GM18520 (cell line): Measurements from ENCODE around the gene PRKRIP1.
"Not testable (repeated sequence)": the region's sequence is repeated elsewhere in the genome, so short reads cannot be mapped to it uniquely, and the experiment has no call there.

Experiments
- ATAC-seq: cut with Tn5 transposase; IDR thresholded peaks from one replicate; pipeline ENCODE4 v1.9.1; 2021; ENCODE audit not compliant: unreplicated experiment

The PRKRIP1 gene

DNA sequence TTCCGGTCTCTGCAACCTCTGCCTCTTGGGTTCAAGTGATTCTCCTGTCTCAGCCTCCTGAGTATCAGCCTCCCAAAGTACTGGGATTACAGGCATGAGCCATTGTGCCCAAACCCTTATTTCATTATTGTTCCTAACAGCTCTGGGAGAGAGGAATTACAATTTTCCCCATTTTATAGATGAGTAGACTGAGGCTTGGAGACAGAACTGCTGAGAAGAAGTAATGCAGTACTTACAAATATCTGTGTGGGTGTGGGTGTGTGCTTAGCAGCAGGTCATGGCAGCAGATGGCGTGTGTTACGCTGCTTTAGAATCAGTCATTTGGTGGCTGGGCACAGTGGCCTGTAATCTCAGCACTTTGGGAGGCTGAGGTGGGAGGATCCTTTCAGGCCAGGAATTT is 7.4 kb downstream of the PRKRIP1 start:
- no peak for ATAC-seq

DNA sequence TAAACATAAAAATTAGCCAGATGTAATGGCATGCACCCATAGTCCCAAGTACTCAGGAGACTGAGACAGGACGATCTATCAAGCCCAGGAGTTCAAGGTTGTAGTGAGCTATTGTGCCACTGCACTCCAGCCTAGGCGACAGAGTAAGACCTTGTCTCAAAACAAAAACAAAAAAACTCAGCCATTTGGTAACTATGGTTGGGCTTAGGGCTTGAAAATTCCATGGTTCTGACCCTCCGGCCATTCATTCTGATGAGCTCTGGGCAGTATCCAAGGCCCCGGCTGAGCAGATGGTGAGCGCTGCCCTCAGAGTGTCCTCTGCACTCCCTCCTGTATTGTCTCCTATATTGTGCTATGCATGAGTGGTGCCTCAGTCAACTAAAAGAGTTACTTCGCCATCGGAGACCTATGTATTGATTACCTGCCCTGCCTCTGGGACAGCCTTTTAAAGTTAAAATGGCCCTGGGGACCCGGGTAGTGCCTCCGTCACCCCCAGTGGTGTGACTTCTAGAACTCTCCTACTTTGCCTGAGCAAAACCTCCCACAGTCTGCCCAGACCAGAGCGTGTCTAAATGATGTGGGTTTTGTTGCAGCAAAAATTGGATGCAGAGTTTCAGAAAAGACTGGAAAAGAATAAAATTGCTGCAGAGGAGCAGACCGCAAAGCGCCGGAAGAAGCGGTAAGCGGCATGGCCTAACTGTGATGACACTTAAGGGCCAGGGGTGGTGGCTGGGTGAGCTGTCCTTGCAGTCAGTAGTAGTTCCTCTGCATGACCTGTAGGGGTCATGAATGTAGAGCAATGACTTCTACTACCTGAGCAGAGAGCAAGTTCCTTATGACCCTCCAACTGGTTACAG is 8.1 kb downstream of the PRKRIP1 start:
- peak; percentile 83 for ATAC-seq

DNA sequence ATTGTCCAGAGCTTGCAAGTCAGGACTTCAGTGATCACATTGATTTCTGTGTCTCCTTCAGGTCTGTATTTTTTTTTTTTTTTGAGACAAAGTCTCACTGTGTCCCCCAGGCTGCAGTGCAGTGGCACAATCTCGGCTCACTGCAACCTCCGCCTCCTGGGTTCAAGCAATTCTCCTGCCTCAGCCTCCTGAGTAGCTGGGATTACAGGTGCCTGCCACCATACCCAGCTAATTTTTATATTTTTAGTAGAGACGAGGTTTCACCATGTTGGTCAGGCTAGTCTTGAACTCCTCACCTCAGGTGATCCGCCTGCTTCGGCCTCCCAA is 8.7 kb downstream of the PRKRIP1 start:
- ATAC-seq: not testable (repeated sequence)

DNA sequence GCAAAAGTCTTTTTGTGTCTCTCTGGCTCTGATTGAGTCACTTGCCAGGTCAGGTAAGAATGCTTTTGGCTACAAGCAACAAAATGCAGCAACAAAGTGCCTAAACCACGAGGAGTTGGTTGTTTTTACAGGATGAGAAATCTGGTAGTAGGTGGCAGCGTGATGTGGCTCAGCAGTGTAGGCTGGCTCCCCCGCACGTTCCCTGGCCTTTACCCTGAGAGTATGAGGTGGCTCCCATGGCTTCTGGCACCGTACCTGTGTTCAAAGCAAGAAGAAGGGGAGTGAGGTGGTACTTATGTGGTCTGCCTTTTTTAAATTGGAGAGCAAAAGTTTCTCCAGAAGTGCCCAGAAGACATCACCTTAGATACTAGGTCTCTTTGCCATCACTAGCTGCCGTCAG is 11.7 kb downstream of the PRKRIP1 start:
- ATAC-seq: no peak

DNA sequence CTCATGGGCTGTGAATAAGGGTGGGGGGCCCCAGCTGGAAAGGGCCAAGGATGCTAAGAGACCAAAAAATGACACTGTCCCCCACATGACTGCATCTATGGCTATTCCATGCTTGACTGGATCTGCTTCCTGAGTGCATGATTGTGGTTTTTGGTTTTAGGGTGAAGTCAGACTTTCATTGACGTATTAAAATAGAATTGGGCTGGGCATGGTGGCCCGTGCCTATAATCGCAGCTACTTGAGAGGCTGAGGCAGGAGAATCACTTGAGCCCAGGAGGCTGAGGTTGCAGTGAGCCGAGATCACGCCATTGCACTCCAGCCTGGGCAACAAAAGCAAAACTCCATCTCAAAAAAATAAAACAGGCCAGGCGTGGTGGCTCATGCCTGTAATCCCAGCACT is 12.4 kb downstream of the PRKRIP1 start:
- ATAC-seq: not testable (repeated sequence)

DNA sequence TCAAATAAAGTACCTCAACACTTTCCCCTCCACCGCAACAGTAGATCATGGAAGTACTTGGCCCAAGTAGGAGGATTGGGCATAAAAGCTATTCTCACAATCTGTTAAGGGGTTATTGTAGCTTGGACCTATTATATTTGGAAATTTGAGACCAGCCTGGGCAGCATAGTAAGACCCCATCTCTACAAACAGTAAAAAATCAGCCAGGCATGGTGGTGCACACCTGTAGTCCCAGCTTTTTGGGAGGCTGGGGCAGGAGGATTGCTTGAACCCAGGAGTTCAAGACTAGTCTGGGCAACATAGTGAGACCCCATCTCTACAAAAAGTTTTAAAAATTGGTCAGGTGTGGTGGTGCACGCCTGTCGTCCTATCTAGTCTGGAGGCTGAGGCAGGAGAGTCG is 13.2 kb downstream of the PRKRIP1 start:
- ATAC-seq: no peak

DNA sequence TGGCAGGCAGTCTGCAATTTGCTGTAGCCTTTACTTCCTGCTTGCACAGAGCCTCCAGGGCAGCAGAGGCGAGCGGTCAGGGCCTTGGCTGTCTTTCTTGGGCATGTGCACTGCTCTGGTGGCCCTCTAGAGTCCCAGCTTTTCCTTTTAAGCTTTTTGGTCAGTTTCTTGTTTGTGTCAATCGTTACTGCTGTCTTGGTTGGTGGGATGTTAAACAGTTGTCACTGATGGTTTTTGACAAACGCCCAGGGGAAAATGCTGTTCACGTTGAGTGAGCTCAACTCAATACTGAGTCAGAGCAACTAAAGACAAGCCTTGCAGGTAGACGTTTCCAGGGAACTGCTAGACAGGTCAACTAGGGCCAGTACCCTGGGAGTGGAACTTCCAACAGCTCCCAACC is 14.0 kb downstream of the PRKRIP1 start:
- no peak for ATAC-seq

DNA sequence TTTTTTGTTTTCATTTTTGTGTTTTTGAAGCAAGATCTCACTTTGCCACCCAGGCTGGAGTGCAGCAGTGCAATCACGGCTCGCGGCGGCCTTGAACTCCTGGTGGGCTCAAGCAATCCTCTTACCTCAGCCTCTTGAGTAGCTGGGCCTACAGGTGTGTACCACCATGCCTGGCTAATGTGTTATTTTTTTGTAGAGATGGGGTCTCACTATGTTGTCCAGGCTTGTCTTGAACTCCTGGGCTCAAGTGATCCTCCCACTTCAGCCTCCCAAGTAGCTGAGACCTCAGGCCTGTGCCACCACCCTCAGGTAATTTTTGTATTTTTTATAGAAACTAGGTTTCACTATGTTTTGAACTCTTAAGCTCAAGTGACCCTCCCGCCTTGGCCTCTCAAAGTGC is 14.8 kb downstream of the PRKRIP1 start:
- ATAC-seq: no peak

DNA sequence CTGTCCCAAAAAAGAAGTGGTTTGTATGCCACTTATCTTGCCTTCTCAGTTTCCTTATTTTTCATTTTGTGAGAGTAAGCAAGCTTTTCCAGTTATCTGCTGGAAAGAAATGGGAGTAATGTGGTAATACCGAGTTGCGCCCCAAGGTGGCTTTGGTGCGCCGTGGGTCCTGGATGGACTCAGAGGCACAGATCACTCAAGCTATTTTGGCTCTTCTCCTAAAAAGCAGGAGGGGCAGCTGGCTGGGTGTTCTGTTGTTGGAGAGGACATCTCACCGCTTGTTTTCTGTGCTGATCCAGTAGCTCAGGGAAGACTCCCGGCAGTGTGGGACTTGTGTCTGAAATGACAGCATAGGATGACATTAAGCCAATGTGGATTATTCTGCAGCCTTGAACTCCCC is 16.4 kb downstream of the PRKRIP1 start:
- ATAC-seq: no peak

DNA sequence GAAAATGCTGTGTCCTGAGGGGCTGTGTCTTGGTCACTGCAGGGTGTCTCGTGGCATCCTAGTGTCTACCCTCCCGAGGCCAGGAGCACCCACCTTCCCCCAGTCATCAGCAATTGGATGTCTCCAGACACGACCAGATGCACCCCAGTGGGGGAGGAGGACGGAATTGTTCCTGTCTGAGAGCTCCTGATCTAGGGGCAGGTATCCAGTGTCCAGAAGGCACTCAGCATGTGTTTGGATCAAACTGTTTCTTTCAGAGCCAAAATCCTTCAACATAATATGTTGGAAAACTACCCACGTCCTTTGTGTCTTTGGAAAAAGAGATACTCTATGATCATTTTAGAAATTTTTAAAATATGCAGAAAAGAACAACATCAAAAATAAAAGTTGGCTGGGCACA is 16.9 kb downstream of the PRKRIP1 start:
- ATAC-seq: no peak

DNA sequence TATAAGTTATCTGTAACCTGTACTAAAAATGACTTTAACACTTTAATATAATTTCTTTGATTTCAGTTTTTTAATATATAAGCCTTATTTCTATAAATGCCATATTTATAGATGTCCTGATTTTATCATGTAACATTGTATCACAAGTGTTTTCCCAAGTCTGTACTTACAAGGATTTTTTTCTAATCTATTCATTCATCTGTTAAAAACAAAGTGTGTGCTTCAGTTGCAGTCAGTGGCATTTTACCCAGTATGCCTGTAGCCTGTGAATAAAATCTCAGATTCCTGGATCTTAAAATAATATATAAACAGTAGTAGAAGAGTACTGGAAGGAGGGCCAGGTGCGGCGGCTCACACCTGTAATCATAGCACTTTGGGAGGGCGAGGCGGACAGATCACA is 17.4 kb downstream of the PRKRIP1 start:
- no peak for ATAC-seq

DNA sequence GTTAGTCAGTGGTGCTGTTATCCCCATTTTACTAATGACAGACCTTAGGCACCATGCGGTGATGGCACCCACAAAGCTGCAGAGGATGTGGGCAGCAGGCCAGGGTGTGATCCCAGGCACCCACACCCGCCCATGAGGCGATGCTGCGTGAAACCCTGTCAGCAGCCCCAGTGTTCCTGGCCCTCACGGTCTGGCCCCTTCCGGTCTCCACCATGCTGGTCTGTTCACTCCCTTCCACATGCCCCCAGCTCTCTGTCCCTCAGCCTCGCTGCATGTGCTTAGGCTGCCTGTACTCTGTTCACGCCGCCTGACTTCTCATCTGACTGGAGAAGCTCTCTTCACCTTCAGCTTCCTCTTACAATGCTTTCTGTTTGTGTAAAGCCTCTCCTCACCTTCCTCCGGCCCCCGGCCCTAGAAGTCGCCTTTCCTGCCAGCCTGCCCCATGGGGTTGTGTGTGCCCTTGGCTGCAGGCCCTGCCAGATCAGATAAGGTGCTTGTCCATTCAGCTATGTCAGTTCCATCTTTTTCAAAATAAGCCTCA is 19.6 kb downstream of the PRKRIP1 start:
- ATAC-seq: peak; percentile 46

DNA sequence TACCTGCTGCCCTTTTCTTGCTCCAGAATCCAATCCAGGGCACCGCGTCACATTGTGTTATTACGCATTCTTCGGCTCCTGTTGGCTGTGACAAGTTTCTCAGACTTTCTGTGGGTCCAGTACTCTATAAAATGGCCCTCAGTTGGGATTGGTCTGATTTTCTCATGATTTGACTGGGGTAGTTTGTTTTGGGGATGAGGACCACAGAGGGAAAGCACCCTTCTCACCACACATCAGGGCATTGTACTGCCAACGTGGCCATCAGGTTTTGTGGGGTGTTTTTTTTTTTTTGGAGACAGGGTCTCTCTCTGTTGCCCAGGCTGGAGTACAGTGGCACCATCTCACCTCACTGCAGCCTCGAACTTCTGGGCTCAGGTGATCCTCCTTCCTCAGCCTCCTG is 20.2 kb downstream of the PRKRIP1 start:
- no peak for ATAC-seq

DNA sequence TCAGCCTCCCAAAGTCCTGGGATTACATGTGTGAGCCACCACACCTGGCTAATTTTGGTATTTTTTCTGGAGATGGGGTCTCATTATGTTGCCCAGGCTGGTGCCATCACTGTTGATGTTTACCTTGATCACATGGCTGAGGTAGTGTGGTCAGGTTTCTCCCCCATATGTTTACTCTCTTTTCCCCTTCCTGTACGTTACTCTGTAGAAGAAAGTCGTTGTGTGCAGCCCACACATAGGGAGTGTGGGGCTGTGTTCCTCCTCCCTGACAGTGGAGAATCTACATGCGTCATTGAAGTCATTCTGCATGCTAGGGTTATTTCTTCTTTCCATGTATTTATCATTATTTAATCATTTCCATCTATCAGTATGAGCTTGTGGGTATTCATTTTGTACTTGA is 20.9 kb downstream of the PRKRIP1 start:
- no peak for ATAC-seq

DNA sequence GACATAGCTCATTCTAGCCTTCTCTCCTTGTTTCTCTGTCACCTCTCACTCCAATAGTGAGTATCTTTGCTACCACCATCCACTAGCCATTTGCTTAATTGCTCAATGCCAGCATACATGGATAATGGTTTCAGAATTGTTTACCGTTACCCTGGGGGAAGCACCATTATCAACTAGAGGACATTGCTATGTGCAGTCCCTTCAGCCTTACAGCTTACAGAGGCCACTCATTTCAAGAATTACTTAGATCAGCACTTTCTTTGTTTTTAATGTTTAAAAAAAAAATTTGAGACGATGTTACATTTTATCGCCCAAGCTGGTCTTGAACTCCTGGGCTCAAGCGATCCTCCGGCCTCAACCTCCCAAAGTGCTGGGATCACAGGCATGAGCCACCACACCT is 22.4 kb downstream of the PRKRIP1 start:
- no peak for ATAC-seq

DNA sequence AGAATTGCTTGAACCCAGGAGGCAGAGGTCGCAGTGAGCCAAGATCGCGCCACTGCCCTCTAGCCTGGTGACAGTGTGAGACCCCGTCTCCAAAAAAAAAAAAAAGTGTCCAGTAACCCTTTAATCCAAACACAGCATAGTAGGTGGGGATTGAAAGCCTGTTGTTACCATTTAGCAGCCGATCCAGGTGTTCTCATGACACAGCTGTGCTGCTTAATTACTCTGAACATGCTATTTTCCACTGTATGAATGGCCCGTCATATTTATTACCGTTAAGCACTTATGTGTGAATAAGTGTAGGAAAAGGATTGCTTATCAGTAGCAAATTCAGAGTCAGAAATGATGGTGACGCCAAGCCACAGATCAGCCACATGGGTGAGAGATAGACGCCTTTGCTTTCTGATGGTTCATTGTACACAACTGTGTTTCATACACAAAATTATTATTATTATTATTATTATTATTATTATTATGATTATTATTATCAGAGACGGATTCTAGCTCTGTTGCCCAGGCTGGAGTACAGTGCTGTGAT is 25.6 kb downstream of the PRKRIP1 start:
- no peak for ATAC-seq

DNA sequence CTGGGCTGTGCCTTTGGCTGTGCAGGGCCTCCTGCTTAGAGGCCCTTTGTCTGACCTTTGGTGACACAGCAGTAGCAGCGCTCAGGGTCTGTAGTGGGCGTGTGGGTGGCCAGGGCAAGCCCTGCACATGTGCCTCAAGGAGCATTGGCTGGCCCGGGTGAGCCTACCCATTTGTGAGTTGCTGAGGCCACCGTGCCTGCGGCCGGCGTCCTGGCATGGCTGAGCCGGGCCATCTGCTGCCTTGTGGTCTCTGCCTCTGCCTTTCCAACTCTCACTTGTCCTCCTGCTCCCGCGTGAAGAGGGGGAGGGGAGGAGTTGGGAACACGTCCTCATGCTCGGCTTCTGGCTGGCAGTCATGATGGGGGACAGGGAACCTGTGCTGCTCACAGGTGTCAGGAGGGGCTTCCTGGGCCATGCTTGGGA is 28.0 kb downstream of the PRKRIP1 start:
- no peak for ATAC-seq

DNA sequence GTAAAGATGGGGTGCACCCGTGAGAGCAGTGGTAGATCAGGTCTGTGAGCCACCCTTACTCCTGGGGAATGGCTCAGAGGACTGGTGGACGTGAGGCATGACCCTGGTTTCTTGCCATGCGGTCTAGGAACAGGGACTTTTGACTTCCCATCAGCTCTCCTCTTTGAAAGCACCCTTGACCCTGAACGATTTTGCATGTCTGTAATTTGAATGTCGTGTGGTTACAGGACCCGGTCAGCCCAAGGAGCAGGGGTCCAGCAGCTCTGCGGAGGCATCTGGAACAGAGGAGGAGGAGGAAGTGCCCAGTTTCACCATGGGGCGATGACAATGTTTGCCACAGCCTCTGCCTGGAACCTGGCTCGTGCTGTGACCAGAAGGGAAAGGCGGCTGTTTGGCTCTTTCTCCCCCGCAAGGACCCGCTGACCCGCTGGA is 28.6 kb downstream of the PRKRIP1 start:
- ATAC-seq: no peak

DNA sequence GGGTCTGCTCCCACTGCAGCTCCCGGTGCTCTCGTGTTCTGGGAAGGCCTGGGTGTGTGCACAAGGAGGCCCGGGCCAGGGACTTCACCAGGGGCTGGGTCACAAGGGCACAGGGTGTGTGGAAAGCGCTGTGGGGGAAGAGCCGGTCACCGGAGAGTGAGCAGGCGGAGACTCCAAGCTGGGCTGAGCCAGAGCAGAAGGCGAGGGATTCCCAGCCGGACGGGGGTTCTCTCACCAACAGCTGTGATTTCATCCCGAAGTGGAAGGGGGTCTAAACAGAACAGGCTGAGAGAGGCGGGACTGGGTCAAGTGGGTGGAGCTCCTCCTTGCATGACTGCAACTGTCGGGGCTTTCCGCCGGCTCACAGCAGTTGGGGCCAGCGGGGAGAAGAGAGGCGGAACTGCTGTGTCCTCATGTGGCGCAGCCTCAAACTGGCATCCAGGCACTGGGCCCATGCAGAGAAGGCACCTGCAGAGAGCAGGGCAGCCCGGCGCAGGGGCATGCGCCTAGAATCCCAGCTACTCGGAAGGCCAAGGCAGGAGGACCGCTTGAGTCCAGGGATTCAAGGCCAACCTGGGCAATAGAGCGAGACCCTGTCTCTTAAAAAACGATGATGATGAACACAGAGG is 29.6 kb downstream of the PRKRIP1 start:
- peak; percentile 47 for ATAC-seq

DNA sequence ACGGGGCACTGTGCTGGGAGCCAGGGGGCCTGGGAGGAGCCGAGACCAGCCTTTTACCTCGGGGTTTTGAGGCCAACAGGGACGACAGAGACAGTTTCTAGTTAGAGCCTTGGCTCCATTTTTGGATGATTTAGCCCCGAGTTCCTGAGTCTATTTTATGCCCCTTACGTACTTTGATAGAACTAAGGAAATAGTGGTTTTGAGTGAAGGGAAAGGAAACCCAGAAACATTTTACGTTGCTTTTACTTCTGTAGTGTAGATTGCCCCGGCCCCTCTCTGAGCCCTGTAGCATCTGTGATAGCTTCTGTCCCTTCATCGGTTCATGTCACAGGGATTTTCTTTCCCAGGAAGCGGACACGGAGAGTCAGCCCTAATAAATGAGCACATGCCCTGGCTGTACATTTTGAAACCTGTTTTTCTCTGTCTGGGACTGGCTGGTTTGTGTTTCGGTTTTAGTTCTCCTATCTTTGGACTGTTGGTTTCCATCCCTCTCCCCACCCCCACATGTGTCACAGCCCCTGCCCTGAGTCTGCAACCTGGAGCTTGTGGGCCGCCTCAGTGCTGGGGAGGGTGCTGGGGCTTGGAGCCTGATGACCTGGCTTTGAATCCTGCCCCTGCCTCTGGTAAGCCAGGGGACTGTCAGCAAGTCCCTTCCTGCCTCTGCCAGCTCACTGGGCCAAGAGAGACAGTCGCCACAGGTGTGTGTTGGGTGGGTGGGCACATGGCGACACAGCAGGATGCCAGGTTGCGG is 30.3 kb downstream of the PRKRIP1 start:
- ATAC-seq: no peak

DNA sequence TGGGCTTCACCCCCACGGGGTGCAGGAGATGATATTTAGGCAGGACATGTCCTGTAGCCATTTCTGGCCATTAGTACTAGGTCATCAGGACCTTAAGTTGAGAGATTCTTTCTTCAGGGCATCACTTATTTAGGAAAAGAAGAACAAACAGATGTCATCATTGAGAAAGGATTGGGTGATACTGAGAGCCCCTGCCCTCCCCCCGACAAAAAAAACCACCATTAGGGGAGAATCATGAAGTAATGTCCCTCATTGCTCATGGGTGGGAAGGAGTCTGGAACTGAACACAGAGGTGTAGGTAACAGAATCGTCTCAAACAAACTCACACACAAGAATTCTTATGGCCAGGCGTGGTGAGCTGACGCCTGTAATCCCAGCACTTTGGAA is 30.8 kb downstream of the PRKRIP1 start:
- no peak for ATAC-seq
